ENCODE measurements around the gene INPP4B. TPM values are rescaled to one million over a fixed set of nuclear protein-coding genes. Genes with fewer than 3 reads are reported as not detected.

The INPP4B gene
- total RNA-seq, 2 donors from 2014 or later: 10.0 to 14.1 TPM

DNA sequence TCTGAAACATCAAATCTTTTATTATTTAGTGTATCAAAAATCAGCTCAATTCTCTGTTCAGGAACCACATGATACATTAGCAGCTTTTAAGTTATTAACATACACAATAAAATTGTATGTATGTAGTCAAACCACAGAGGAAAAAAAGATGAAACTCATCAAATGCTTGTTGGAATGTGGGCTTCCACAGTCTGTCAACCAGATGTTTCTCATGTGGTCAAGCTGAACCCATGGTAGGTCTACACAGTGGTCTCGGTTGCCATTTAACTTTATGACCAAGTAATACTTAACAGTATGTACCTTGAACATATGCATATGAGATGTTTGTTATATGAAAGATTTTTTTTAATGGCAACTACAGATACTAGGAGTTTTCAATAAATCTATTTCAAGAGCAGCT lies 781.9 kb downstream of the INPP4B start:
- no peaks in the 10 kb centered on the region for H3K9me3 ChIP-seq
- no peaks in the 10 kb centered on the region for H3K4me1 ChIP-seq
- no peak for DNase-seq
- no peak overlapping the region for H3K27ac ChIP-seq
- TF ChIP-seq, protein P1, sequence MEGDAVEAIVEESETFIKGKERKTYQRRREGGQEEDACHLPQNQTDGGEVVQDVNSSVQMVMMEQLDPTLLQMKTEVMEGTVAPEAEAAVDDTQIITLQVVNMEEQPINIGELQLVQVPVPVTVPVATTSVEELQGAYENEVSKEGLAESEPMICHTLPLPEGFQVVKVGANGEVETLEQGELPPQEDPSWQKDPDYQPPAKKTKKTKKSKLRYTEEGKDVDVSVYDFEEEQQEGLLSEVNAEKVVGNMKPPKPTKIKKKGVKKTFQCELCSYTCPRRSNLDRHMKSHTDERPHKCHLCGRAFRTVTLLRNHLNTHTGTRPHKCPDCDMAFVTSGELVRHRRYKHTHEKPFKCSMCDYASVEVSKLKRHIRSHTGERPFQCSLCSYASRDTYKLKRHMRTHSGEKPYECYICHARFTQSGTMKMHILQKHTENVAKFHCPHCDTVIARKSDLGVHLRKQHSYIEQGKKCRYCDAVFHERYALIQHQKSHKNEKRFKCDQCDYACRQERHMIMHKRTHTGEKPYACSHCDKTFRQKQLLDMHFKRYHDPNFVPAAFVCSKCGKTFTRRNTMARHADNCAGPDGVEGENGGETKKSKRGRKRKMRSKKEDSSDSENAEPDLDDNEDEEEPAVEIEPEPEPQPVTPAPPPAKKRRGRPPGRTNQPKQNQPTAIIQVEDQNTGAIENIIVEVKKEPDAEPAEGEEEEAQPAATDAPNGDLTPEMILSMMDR (IDR thresholded peaks at IDR 0.05): no peak
- H3K9ac ChIP-seq (ENCODE audit: low read depth in 2 of 2, low read length in 2 of 2): no peak overlapping the region
- no peaks in the 10 kb centered on the region for H3K27me3 ChIP-seq
- intact Hi-C loops (cut with DNase I): no loop called here
- H3K4me3 ChIP-seq: no peak overlapping the region
- no peaks in the 10 kb centered on the region for H3K36me3 ChIP-seq

DNA sequence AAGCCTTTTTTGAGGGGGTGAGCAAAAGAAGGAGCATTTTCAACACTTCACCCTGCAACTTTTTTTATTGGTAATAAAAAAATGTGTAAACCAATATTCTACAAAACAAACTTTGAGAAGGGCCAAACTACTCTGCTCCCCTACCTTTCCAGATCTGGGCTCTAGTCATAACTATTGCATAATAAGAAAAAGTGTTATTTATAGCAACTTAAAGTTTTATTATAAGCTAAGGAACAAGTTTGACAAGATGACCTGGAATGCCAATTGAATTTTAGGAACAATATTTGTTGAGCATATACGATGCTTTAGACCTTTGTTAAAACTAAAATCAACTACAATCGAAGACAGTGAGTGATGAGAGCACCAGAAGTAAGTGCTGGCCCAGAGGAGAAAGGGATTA lies 800.1 kb downstream of the INPP4B start:
- intact Hi-C loops (cut with DNase I): no loop called here
- TF ChIP-seq, protein P1 (IDR thresholded peaks at IDR 0.05): no peak
- Histone ChIP-seq H3K27ac (no peak overlapping the region), H3K27me3 (no peaks in the 10 kb centered on the region), H3K9me3 (no peaks in the 10 kb centered on the region), H3K9ac (ENCODE audit: low read depth in 2 of 2, low read length in 2 of 2) (no peak overlapping the region), H3K4me3 (no peak overlapping the region), H3K4me1 (no peaks in the 10 kb centered on the region), H3K36me3 (no peaks in the 10 kb centered on the region)
- DNase-seq: no peak

DNA sequence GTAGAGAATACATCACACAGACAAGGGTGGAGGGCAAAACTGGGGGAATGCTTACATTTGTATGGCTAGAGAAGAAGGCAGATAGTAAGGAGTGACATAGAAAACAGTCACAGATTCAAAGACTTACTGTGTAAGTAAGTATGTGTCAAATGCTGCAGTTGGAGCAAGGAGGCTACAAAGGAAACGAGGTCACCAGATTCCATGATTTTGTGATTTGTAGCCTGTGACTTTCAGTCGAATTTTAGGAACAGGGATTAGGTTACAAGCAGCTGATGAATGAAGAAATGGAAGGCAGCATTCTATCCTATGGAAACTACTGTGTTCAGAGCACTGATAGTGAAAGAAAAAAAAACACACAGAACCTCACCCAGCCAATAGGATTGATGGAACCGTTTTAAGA lies 801.8 kb downstream of the INPP4B start:
- TF ChIP-seq, protein P1 (IDR thresholded peaks at IDR 0.05): no peak
- intact Hi-C loops (cut with DNase I): no loop called here
- Histone ChIP-seq H3K27ac (no peak overlapping the region), H3K4me3 (no peak overlapping the region), H3K27me3 (no peaks in the 10 kb centered on the region), H3K9ac (ENCODE audit: low read depth in 2 of 2, low read length in 2 of 2) (no peak overlapping the region), H3K9me3 (no peaks in the 10 kb centered on the region), H3K36me3 (no peaks in the 10 kb centered on the region), H3K4me1 (no peaks in the 10 kb centered on the region)
- no peak for DNase-seq

DNA sequence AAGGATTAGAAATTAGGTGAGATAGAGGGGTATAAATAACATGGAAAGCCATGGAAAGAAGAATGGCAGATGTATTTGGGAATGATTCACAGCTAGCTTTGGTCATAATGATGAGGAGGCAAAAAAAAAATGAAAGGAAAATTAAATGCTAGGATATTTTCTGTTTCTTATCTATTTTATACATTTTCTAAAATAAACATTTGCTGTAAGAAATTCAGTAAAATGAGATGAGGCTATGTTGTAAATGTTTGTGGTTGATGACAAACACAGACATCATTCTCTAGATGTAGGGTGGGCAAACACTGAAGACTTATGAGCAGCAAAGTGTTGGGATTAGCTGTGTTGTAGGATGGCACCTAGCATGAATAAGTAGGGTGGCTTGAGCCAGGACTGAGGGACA lies 802.6 kb downstream of the INPP4B start:
- no peak for DNase-seq
- Histone ChIP-seq H3K4me3 (no peak overlapping the region), H3K27me3 (no peaks in the 10 kb centered on the region), H3K9me3 (no peaks in the 10 kb centered on the region), H3K9ac (ENCODE audit: low read depth in 2 of 2, low read length in 2 of 2) (no peak overlapping the region), H3K27ac (no peak overlapping the region), H3K4me1 (no peaks in the 10 kb centered on the region), H3K36me3 (no peaks in the 10 kb centered on the region)
- intact Hi-C loops (cut with DNase I): no loop called here
- TF ChIP-seq, protein P1 (IDR thresholded peaks at IDR 0.05): no peak

DNA sequence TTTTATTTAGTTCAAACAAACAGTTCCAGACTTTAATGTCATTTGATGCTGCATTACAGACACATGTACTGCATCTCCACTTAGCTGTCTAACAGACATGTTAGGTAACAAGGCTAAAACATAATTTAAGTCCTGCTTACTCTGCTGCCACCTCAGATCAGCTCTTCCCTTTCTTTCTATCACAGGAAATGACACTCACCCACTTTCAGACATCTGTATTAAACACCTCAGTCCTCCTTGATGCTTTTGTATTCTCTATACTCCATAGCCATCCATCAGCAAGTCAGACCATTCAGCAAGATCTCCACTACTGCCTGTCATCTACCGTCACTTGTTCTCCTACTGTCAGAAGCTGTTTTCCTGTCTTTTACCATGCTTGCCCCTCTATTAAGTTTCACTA lies 804.3 kb downstream of the INPP4B start:
- TF ChIP-seq, protein P1 (IDR thresholded peaks at IDR 0.05): no peak
- intact Hi-C loops (cut with DNase I): no loop called here
- H3K4me1 ChIP-seq: no peaks in the 10 kb centered on the region
- no peaks in the 10 kb centered on the region for H3K36me3 ChIP-seq
- DNase-seq: no peak
- no peak overlapping the region for H3K4me3 ChIP-seq
- H3K27ac ChIP-seq: no peak overlapping the region
- no peak overlapping the region for H3K9ac ChIP-seq (ENCODE audit: low read depth in 2 of 2, low read length in 2 of 2)
- no peaks in the 10 kb centered on the region for H3K9me3 ChIP-seq
- no peaks in the 10 kb centered on the region for H3K27me3 ChIP-seq

DNA sequence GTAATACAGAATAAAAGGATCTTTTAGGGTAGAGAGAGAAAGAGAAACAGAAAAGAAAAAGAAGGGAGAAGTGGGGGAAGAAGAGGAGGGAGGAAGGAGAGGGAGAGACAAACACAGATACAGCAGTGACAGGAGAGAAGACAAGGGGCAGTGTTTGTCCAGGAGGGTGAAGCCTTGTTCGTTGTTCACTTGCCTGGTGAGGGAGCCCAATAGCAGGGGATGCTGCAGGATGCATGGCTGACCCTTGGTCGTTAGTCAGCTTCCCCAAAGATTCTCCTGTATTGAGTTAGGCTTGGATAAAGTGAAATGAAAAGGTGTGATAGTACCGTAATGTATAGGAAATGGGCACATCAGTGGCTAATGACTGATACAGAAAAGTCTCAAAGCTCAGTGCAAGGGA lies 806.1 kb downstream of the INPP4B start:
- intact Hi-C loops (cut with DNase I): no loop called here

More for the DNA sequence above, 806.1 kb downstream of the INPP4B start:
- TF ChIP-seq, protein P1 (IDR thresholded peaks at IDR 0.05): no peak
- no peak overlapping the region for H3K9ac ChIP-seq (ENCODE audit: low read depth in 2 of 2, low read length in 2 of 2)
- no peak overlapping the region for H3K4me3 ChIP-seq
- H3K36me3 ChIP-seq: no peaks in the 10 kb centered on the region
- H3K27me3 ChIP-seq: no peaks in the 10 kb centered on the region
- H3K9me3 ChIP-seq: no peaks in the 10 kb centered on the region
- no peak for DNase-seq
- no peaks in the 10 kb centered on the region for H3K4me1 ChIP-seq
- no peak overlapping the region for H3K27ac ChIP-seq

Measured in colonic mucosa (tissue), 4 donors.